Stimulated activated CD8-positive, alpha-beta memory T cell treated with anti-CD3 and anti-CD28 coated beads, Interleukin-4, amount 100 ng/mL, for 48 hours (primary cell): Measurements from ENCODE around the gene ITPRID2.

Source experiments
- DNase-seq: peaks from one replicate; pipeline ENCODE4 v3.0.0-alpha.2; 2020

Gene ITPRID2

GRCh38 chr2:181891258-181891965 lies at the start of gene ITPRID2:
ITPRID2 (plus strand) TSS chr2:181891730; CDS start chr2:181892067, 337 bp downstream.
- DNase-seq, result peak; percentile 77

- no peak for DNase-seq
These were observed 46.8 kb upstream of the ITPRID2 start for GRCh38 chr2:181844551-181845290.

GRCh38 chr2:181846399-181847197 lies 44.9 kb upstream of the ITPRID2 start:
- DNase-seq, result no peak

- no peak for DNase-seq
These were observed 44.4 kb upstream of the ITPRID2 start for GRCh38 chr2:181847198-181847556.

- DNase-seq, result no peak
These were observed 43.8 kb upstream of the ITPRID2 start for GRCh38 chr2:181847702-181848101.

GRCh38 chr2:181848261-181848886 lies 43.2 kb upstream of the ITPRID2 start:
- no peak for DNase-seq

GRCh38 chr2:181849601-181850000 lies 41.9 kb upstream of the ITPRID2 start:
- DNase-seq, result no peak

GRCh38 chr2:181850936-181851560 lies 40.5 kb upstream of the ITPRID2 start:
- no peak for DNase-seq

GRCh38 chr2:181851726-181852125 lies 39.8 kb upstream of the ITPRID2 start:
- DNase-seq, result no peak

- no peak for DNase-seq
These were observed 37.8 kb upstream of the ITPRID2 start for GRCh38 chr2:181853696-181854095.

GRCh38 chr2:181857483-181857882 lies 34.0 kb upstream of the ITPRID2 start:
- DNase-seq, result no peak

- no peak for DNase-seq
These were observed 32.9 kb upstream of the ITPRID2 start for GRCh38 chr2:181858600-181858999.

GRCh38 chr2:181859123-181859522 lies 32.4 kb upstream of the ITPRID2 start:
- no peak for DNase-seq

- no peak for DNase-seq
These were observed 31.7 kb upstream of the ITPRID2 start for GRCh38 chr2:181859803-181860202.

GRCh38 chr2:181861379-181861778 lies 30.2 kb upstream of the ITPRID2 start:
- DNase-seq, result no peak

GRCh38 chr2:181862583-181863281 lies 28.8 kb upstream of the ITPRID2 start:
- DNase-seq, result no peak

GRCh38 chr2:181872178-181872577 lies 19.4 kb upstream of the ITPRID2 start:
- DNase-seq, result no peak

GRCh38 chr2:181876614-181877063 lies 14.9 kb upstream of the ITPRID2 start:
- no peak for DNase-seq

GRCh38 chr2:181877181-181877664 lies 14.3 kb upstream of the ITPRID2 start:
- DNase-seq, result no peak

GRCh38 chr2:181878448-181878847 lies 13.1 kb upstream of the ITPRID2 start:
- no peak for DNase-seq

GRCh38 chr2:181879295-181879694 lies 12.2 kb upstream of the ITPRID2 start:
- DNase-seq, result no peak
